Testis (tissue), 3 donors: Measurements from ENCODE around the gene DUSP14. TPM values are rescaled to one million over a fixed set of nuclear protein-coding genes. Genes with fewer than 3 reads are reported as not detected.

ENCODE experiments used
- DNase-seq: peaks from one replicate; pipeline ENCODE4 v3.0.0-alpha.2; 2019
- H3K27ac ChIP-seq, 2 donors: fragments of 200-600 bp; sonication (generic); one replicate each; pipeline ENCODE4 v1.5.1; 2019
- H3K27me3 ChIP-seq: fragments of 200-600 bp; sonication (generic); one replicate; pipeline ENCODE4 v1.5.1; 2019
- H3K36me3 ChIP-seq: fragments of 200-600 bp; sonication (generic); one replicate; pipeline ENCODE4 v1.5.1; 2017; ENCODE audit warnings: low read depth; ENCODE audit errors: missing control alignments
- H3K4me1 ChIP-seq: fragments of 200-600 bp; sonication (generic); one replicate; pipeline ENCODE4 v1.5.1; 2019
- H3K4me3 ChIP-seq, 2 donors: fragments of 200-600 bp; sonication (generic); one replicate each; pipeline ENCODE4 v1.5.1; 2017 to 2019
- H3K9me3 ChIP-seq: fragments of 200-600 bp; sonication (generic); one replicate; pipeline ENCODE4 v1.5.1; 2017
- POLR2A ChIP-seq: fragments of 450-650 bp; IDR thresholded peaks from one replicate; pipeline ENCODE4 v1.6.1; 2017; ENCODE audit warnings: antibody characterized with exemption, mild to moderate bottlenecking, moderate library complexity
- WGBS, 2 donors: methylation state at CpG; one replicate each; pipeline ENCODE4 v1.1.5; 2018; 5-methylcytosine and 5-hydroxymethylcytosine counted together
- intact Hi-C: fragments of 100-400 bp; cut with DNase I; formaldehyde crosslinking; loops from one replicate; pipeline ENCODE4 v1.15.1; 2023; ENCODE audit warnings: low total_unique reads
- polyA plus RNA-seq: library from polyadenylated mRNA; stranded (reverse); fragments of 350-450 nt; fragmentation: Illumina TruSeq; extraction: RNeasy Lipid Tissue Mini Kit (QIAGEN cat#74804); gene quantifications from one replicate; pipeline ENCODE4 v1.2.3, GENCODE V29; 2014; ENCODE audit warnings: low read depth, low replicate concordance; ENCODE audit not compliant: insufficient read depth
- total RNA-seq, 2 donors: library from RNA; depleted of rRNA; stranded (reverse); fragments of >200 nt; gene quantifications; one replicate each; pipeline ENCODE4 v1.2.3, GENCODE V29; 2016
- TF ChIP-seq, protein P1 (sequence below), 3 experiments: fragments of 450-650 bp in 2 of 3; fragments of 200-600 bp in 1 of 3; sonication (generic) in 1 of 3; IDR thresholded peaks; one replicate each; pipeline ENCODE4 v1.5.1; 2016 to 2019; ENCODE audit warnings: antibody characterized with exemption in 3 of 3, mild to moderate bottlenecking in 2 of 3, moderate library complexity in 1 of 3

Gene DUSP14
- total and polyA plus RNA-seq, 3 donors from 2014 or later = 26.6 to 38.3 (median 36.1) TPM

DNA sequence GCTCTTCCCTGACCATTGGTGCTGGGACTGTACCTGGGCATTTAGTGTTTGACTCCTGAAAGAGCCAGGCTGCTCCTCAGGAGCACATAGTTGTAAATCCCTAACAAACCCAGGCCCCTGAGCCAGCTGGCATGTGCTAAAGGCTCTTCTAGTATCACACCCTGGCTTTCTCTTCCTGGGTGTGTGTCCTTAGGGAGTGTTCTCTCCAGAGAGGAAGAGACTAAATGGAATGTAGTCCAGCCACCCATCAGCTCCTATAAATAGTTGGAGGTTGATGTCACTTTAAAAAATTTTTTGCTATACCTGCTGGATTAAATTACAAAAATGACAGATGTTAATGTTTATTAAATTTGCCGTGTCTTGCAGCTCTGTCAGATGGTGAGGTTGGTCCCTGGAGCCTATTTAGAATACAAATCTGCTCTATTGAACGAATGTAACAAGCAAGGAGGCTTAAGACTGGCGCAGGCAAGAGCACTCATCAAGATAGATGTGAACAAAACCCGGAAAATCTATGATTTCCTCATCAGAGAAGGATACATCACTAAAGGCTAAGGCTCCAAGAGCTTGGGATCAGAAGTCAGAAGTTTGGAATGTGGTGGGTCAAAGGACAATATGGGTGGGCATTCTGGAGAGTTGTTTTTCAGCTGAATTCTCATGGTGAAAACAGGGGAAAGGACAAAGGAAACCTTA is 13.1 kb upstream of the DUSP14 start:
- H3K36me3 ChIP-seq = no peaks in the 10 kb centered on the region
- intact Hi-C loops = no loop called here
- H3K9me3 ChIP-seq = no peaks in the 10 kb centered on the region
- WGBS, 2 donors = 82 to 86% methylated on average over 4 of the region's 4 CpGs
- H3K4me3 ChIP-seq = no peak overlapping the region
- no peak for TF ChIP-seq POLR2A
- TF ChIP-seq, protein P1, sequence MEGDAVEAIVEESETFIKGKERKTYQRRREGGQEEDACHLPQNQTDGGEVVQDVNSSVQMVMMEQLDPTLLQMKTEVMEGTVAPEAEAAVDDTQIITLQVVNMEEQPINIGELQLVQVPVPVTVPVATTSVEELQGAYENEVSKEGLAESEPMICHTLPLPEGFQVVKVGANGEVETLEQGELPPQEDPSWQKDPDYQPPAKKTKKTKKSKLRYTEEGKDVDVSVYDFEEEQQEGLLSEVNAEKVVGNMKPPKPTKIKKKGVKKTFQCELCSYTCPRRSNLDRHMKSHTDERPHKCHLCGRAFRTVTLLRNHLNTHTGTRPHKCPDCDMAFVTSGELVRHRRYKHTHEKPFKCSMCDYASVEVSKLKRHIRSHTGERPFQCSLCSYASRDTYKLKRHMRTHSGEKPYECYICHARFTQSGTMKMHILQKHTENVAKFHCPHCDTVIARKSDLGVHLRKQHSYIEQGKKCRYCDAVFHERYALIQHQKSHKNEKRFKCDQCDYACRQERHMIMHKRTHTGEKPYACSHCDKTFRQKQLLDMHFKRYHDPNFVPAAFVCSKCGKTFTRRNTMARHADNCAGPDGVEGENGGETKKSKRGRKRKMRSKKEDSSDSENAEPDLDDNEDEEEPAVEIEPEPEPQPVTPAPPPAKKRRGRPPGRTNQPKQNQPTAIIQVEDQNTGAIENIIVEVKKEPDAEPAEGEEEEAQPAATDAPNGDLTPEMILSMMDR (IDR thresholded peaks at IDR 0.05) = no peak
- H3K4me1 ChIP-seq = no peaks in the 10 kb centered on the region
- no peak for DNase-seq
- H3K27ac ChIP-seq = no peak overlapping the region
- H3K27me3 ChIP-seq = no peaks in the 10 kb centered on the region

DNA sequence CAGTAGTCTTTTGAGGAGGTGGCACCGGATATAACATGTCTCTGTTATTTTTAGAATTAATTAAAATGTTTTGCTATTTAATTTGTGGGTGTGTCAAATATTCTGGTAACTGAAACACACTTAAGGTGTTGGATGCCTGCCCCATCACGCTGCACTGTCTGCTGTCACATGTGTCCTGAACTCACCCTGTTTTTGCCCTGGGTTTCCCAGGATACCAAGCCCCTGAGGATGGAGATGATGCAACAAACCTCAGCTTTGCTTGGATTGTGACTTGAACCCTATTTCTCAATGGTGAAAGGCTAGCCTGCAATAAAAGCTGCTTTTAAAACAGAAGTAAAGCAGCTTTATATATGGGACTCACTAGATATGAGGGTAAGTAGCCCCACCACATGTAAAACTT is 11.5 kb upstream of the DUSP14 start:
- H3K27ac ChIP-seq = no peak overlapping the region
- H3K36me3 ChIP-seq = no peaks in the 10 kb centered on the region
- intact Hi-C loops = no loop called here
- no peaks in the 10 kb centered on the region for H3K27me3 ChIP-seq
- no peak for DNase-seq
- TF ChIP-seq, protein P1 (IDR thresholded peaks at IDR 0.05) = no peak
- no peak for TF ChIP-seq POLR2A
- 84 to 85% methylated on average over 2 of the region's 2 CpGs for WGBS, 2 donors
- no peaks in the 10 kb centered on the region for H3K4me1 ChIP-seq
- no peaks in the 10 kb centered on the region for H3K9me3 ChIP-seq
- H3K4me3 ChIP-seq = no peak overlapping the region

- intact Hi-C loops = no loop called here
- TF ChIP-seq POLR2A = no peak
- TF ChIP-seq, protein P1 (IDR thresholded peaks at IDR 0.05) = no peak
- Histone ChIP-seq H3K4me3 (no peak overlapping the region), H3K27me3 (no peaks in the 10 kb centered on the region), H3K27ac (no peak overlapping the region), H3K36me3 (no peaks in the 10 kb centered on the region), H3K4me1 (no peaks in the 10 kb centered on the region), H3K9me3 (no peaks in the 10 kb centered on the region)
- 94% methylated on average over 1 of the region's 1 CpG for WGBS, 2 donors
- no peak for DNase-seq
Measured at GRCh38 chr17:37479025-37479424, 10.7 kb upstream of the DUSP14 start.

DNA sequence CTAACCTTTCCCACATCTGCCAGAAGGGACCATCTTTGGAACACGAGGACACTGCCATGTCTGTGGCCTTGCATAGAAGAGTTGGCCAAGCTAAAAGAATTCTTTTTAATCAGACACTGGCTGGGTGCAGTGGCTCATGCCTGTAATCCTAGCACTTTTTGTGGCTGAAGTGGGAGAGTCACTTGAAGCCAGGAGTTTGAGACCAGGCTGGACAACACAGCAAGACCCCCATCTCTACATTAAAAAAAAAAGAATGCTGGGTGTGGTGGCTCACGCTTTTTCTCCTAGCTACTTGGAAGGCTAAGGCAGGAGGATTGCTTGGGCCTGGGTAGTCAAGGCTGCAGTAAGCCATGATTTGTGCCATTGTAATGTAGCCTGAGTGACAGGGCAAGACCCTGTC is 9.3 kb upstream of the DUSP14 start:
- Histone ChIP-seq H3K9me3 (no peaks in the 10 kb centered on the region), H3K27ac (no peak overlapping the region), H3K4me1 (no peaks in the 10 kb centered on the region), H3K27me3 (no peaks in the 10 kb centered on the region), H3K4me3 (no peak overlapping the region), H3K36me3 (no peaks in the 10 kb centered on the region)
- DNase-seq = no peak
- WGBS, 2 donors = 76 to 85% methylated on average over 2 of the region's 2 CpGs
- intact Hi-C loops = no loop called here
- TF ChIP-seq, protein P1 (IDR thresholded peaks at IDR 0.05) = no peak
- no peak for TF ChIP-seq POLR2A

DNA sequence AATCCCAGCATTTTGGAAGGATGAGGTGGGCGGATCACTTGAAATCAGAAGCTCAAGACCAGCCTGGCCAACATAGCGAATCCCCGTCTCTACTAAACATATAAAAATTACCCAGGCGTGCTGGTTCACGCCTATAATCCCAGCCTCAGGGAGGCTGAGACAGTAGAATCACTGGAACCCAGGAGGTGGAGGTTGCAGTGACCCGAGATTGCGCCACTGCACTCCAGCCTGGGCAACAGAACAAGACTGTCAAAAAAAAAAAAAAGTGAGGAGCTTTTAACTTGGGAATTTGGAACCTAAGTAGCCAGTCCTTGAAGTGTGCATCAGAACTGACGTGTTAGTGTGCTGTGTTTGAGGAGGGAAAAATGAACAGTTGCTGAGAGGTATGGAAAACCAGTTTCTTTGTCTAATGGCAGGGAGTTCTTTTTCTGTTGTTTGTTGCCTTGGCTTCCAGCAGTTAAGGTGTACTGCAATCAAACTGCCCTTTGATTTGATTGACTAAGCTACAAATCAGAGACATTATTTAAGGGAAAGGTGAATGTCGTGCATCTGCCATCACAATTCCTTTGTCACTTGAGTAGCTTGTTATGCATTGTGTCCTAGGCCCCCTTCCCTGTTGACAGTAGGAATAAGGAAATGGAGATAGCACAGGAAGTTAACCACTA is 8.6 kb upstream of the DUSP14 start:
- Histone ChIP-seq H3K4me3 (no peak overlapping the region), H3K27me3 (no peaks in the 10 kb centered on the region), H3K36me3 (no peaks in the 10 kb centered on the region), H3K27ac (no peak overlapping the region), H3K9me3 (no peaks in the 10 kb centered on the region), H3K4me1 (no peaks in the 10 kb centered on the region)
- DNase-seq = no peak
- WGBS, 2 donors = 85 to 94% methylated on average over 9 of the region's 9 CpGs
- intact Hi-C loops = no loop called here
- TF ChIP-seq, protein P1 (IDR thresholded peaks at IDR 0.05) = no peak
- no peak for TF ChIP-seq POLR2A
